Activated naive CD4-positive, alpha-beta T cell treated with anti-CD3 and anti-CD28 coated beads for 36 hours (primary cell): ENCODE results near the gene ACSS3. TPM values are rescaled to one million over a fixed set of nuclear protein-coding genes. Genes with fewer than 3 reads are reported as not detected.

Experiments
- CTCF ChIA-PET: fragments of 350-600 bp; sonication (Branson Sonifier 250); formaldehyde crosslinking; loops from one replicate; lab custom pipeline; 2021; ENCODE audit warnings: antibody characterized with exemption; lab: Charles Lee
- DNase-seq: peaks from one replicate; pipeline ENCODE4 v3.0.0-alpha.2; 2020
- H3K27ac Mint-ChIP-seq: one replicate; pipeline ENCODE4 v1.8.0; 2021; ENCODE audit warnings: mild to moderate bottlenecking, mixed read lengths
- H3K27me3 Mint-ChIP-seq: one replicate; pipeline ENCODE4 v1.8.0; 2021; ENCODE audit warnings: low read depth, mixed read lengths
- H3K36me3 Mint-ChIP-seq: one replicate; pipeline ENCODE4 v1.8.0; 2021; ENCODE audit warnings: low read depth, mixed read lengths
- H3K4me1 Mint-ChIP-seq: one replicate; pipeline ENCODE4 v1.8.0; 2021; ENCODE audit warnings: low read depth, mixed read lengths
- H3K4me3 Mint-ChIP-seq: one replicate; pipeline ENCODE4 v1.8.0; 2021; ENCODE audit warnings: mild to moderate bottlenecking, moderate library complexity, mixed read lengths
- H3K9me3 Mint-ChIP-seq: one replicate; pipeline ENCODE4 v1.8.0; 2021; ENCODE audit warnings: mixed read lengths
- intact Hi-C: fragments of 100-400 bp; cut with micrococcal nuclease; formaldehyde crosslinking; loops from one replicate; pipeline ENCODE4 v1.15.1; 2023
- total RNA-seq, 2 experiments: library from RNA; stranded (reverse); gene quantifications; one replicate each; pipeline ENCODE4 v1.2.3, GENCODE V29; 2021

The ACSS3 gene
- total RNA-seq, 2 experiments from 2014 or later: not detected

- H3K27ac Mint-ChIP-seq: no peak overlapping the region
- peaks cover 4% of the 10 kb centered on the region for H3K9me3 Mint-ChIP-seq
- H3K4me3 Mint-ChIP-seq: no peak overlapping the region
- H3K36me3 Mint-ChIP-seq: no peaks in the 10 kb centered on the region
- peaks cover 20% of the 10 kb centered on the region for H3K27me3 Mint-ChIP-seq
- no peak for DNase-seq
- CTCF ChIA-PET: no interaction called here
- intact Hi-C loops: no loop called here
- H3K4me1 Mint-ChIP-seq: no peaks in the 10 kb centered on the region
Measured at GRCh38 chr12:81081726-81082125, 3.8 kb downstream of the ACSS3 start.

GRCh38 chr12:81083018-81083417 lies 5.1 kb downstream of the ACSS3 start:
- Mint-ChIP-seq H3K27ac (no peak overlapping the region), H3K36me3 (no peaks in the 10 kb centered on the region), H3K4me1 (no peaks in the 10 kb centered on the region), H3K27me3 (peaks cover 10% of the 10 kb centered on the region), H3K9me3 (peaks cover 4% of the 10 kb centered on the region), H3K4me3 (no peak overlapping the region)
- CTCF ChIA-PET: no interaction called here
- no peak for DNase-seq
- intact Hi-C loops: no loop called here

- no peak overlapping the region for H3K4me3 Mint-ChIP-seq
- DNase-seq: no peak
- no peaks in the 10 kb centered on the region for H3K4me1 Mint-ChIP-seq
- intact Hi-C loops: no loop called here
- no peak overlapping the region for H3K27ac Mint-ChIP-seq
- H3K27me3 Mint-ChIP-seq: peaks cover 3% of the 10 kb centered on the region
- no peaks in the 10 kb centered on the region for H3K36me3 Mint-ChIP-seq
- CTCF ChIA-PET: no interaction called here
- H3K9me3 Mint-ChIP-seq: peaks cover 4% of the 10 kb centered on the region
Measured at GRCh38 chr12:81083906-81084513, 6.1 kb downstream of the ACSS3 start.

GRCh38 chr12:81084811-81085350 lies 7.0 kb downstream of the ACSS3 start:
- H3K27me3 Mint-ChIP-seq: no peaks in the 10 kb centered on the region
- H3K4me3 Mint-ChIP-seq: no peak overlapping the region
- CTCF ChIA-PET: interaction anchor here (0.7 kb wide), 1 partner anchor 15 kb away, joined by 3 read pairs; no protein-coding TSS in a partner anchor
- intact Hi-C loops: no loop called here
- no peak for DNase-seq
- H3K4me1 Mint-ChIP-seq: no peaks in the 10 kb centered on the region
- no peak overlapping the region for H3K27ac Mint-ChIP-seq
- peaks cover 4% of the 10 kb centered on the region for H3K9me3 Mint-ChIP-seq
- H3K36me3 Mint-ChIP-seq: no peaks in the 10 kb centered on the region

GRCh38 chr12:81085832-81086231 lies 8.0 kb downstream of the ACSS3 start:
- DNase-seq: no peak
- intact Hi-C loops: no loop called here
- Mint-ChIP-seq H3K27ac (no peak overlapping the region), H3K9me3 (peaks cover 2% of the 10 kb centered on the region), H3K4me1 (no peaks in the 10 kb centered on the region), H3K4me3 (no peak overlapping the region), H3K27me3 (no peaks in the 10 kb centered on the region), H3K36me3 (no peaks in the 10 kb centered on the region)
- CTCF ChIA-PET: no interaction called here

DNA sequence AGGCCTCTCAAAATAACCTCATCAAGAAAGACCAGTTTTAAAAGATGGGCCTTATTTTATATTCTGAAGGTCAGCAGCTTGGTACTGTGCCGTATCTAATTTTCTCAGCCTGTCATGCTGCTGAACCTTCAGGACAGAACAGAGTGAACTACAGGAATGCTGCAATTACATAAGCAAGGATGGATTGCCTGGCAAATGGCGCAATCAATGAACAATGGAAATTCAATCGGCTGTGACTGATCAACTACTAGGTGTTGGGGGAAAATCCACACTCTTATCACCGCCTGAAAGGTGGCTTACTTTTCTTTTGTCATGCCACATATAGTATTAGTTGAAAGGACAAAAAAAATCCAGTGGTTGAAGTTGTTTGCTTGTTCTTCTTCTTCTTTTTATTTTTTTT lies 8.5 kb downstream of the ACSS3 start:
- H3K4me1 Mint-ChIP-seq: no peaks in the 10 kb centered on the region
- H3K9me3 Mint-ChIP-seq: peaks cover 2% of the 10 kb centered on the region
- no peak overlapping the region for H3K27ac Mint-ChIP-seq
- no peaks in the 10 kb centered on the region for H3K36me3 Mint-ChIP-seq
- DNase-seq: no peak
- H3K27me3 Mint-ChIP-seq: no peaks in the 10 kb centered on the region
- CTCF ChIA-PET: interaction anchor here (0.6 kb wide), 1 partner anchor 695 kb away, joined by 3 read pairs; no protein-coding TSS in a partner anchor
- H3K4me3 Mint-ChIP-seq: no peak overlapping the region
- intact Hi-C loops: no loop called here

- Mint-ChIP-seq H3K27ac (no peak overlapping the region), H3K36me3 (no peaks in the 10 kb centered on the region), H3K27me3 (no peaks in the 10 kb centered on the region), H3K4me3 (no peak overlapping the region), H3K9me3 (no peaks in the 10 kb centered on the region), H3K4me1 (no peaks in the 10 kb centered on the region)
- intact Hi-C loops: no loop called here
- CTCF ChIA-PET: interaction anchor here (0.6 kb wide), 1 partner anchor 400 kb away, joined by 3 read pairs; no protein-coding TSS in a partner anchor
- no peak for DNase-seq
Measured at GRCh38 chr12:81088221-81088620, 10.3 kb downstream of the ACSS3 start.

GRCh38 chr12:81089412-81089811 lies 11.5 kb downstream of the ACSS3 start:
- Mint-ChIP-seq H3K27me3 (no peaks in the 10 kb centered on the region), H3K27ac (no peak overlapping the region), H3K9me3 (no peaks in the 10 kb centered on the region), H3K36me3 (no peaks in the 10 kb centered on the region), H3K4me1 (no peaks in the 10 kb centered on the region), H3K4me3 (no peak overlapping the region)
- no peak for DNase-seq
- CTCF ChIA-PET: no interaction called here
- intact Hi-C loops: no loop called here

- CTCF ChIA-PET: no interaction called here
- H3K36me3 Mint-ChIP-seq: no peaks in the 10 kb centered on the region
- H3K27ac Mint-ChIP-seq: no peak overlapping the region
- H3K27me3 Mint-ChIP-seq: no peaks in the 10 kb centered on the region
- H3K9me3 Mint-ChIP-seq: no peaks in the 10 kb centered on the region
- DNase-seq: no peak
- H3K4me3 Mint-ChIP-seq: no peak overlapping the region
- H3K4me1 Mint-ChIP-seq: no peaks in the 10 kb centered on the region
- intact Hi-C loops: no loop called here
Measured at GRCh38 chr12:81092053-81092452, 14.2 kb downstream of the ACSS3 start.

DNA sequence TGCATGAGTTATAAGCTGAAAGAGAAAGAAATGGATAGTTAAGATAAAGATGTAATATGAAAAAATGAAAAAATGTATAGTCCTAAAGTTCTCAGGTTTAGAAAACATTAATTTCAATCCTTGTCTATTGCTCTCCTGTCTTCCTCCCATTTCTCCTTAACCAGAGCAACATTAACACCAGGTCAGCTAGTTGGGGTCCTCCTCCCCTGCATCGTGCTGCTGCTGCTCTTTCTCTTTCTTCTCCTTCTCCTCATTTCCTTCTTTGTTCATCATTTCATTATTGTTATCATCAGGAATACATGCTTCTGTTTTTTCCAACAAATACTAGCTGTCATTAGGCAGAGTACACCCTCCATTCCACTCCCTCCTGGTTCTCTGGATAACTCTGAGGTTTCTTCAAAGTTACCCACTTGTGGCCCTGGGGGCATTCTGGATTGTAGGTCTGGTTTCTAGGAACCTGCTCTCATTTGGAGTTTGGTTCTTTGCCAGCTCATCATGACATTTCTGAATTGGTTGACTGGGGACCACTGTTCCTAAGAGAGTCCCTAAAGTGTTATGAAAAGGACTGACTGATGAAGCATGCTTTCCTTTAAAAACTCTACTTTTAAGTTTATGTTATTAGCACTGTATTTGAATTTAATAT lies 17.0 kb downstream of the ACSS3 start:
- H3K27ac Mint-ChIP-seq: no peak overlapping the region
- no peaks in the 10 kb centered on the region for H3K4me1 Mint-ChIP-seq
- no peaks in the 10 kb centered on the region for H3K9me3 Mint-ChIP-seq
- intact Hi-C loops: no loop called here
- H3K4me3 Mint-ChIP-seq: no peak overlapping the region
- CTCF ChIA-PET: interaction anchor here (0.7 kb wide), 1 partner anchor 125 kb away, joined by 3 read pairs; no protein-coding TSS in a partner anchor
- no peak for DNase-seq
- H3K36me3 Mint-ChIP-seq: no peaks in the 10 kb centered on the region
- H3K27me3 Mint-ChIP-seq: no peaks in the 10 kb centered on the region

DNA sequence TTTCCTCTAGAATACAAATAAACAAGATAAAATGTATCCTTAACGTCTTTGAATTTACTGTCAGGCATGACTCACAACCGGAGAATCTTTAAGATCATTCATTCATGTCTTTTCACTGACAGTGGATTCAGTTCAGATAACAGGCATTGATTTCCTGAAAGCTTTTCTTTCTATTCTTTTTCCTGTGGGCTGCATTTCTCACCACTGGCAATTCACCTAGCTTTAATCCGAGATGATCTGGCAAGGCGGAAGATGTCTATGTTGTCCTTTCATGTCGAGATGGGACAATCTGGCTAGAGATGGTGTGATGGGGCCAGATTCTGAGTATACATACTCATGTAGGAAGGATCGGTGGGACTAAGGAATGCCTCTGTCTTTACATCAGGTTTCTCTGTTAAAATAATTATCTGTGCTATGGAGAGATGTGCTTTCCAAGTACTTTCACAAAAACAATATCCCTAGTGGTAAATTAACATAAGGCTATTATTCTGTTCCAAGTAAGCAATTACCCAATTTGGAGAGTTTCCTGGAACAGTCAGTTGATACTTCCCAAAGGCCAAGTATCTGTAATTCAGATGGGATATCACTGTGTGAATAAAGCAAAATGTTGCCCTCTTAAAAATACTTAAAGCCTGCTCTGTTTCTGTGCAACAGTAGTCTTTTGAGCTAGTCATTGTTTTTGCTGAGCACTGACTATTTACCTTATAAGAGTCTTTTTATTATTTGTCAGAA lies 17.8 kb downstream of the ACSS3 start:
- H3K4me3 Mint-ChIP-seq: no peak overlapping the region
- H3K4me1 Mint-ChIP-seq: no peaks in the 10 kb centered on the region
- CTCF ChIA-PET: no interaction called here
- intact Hi-C loops: no loop called here
- no peaks in the 10 kb centered on the region for H3K27me3 Mint-ChIP-seq
- no peaks in the 10 kb centered on the region for H3K36me3 Mint-ChIP-seq
- no peaks in the 10 kb centered on the region for H3K9me3 Mint-ChIP-seq
- no peak for DNase-seq
- no peak overlapping the region for H3K27ac Mint-ChIP-seq

GRCh38 chr12:81105687-81106086 lies 27.8 kb downstream of the ACSS3 start:
- Mint-ChIP-seq H3K27ac (no peak overlapping the region), H3K9me3 (peaks cover 2% of the 10 kb centered on the region)
- CTCF ChIA-PET: no interaction called here

More at GRCh38 chr12:81105687-81106086, 27.8 kb downstream of the ACSS3 start:
- intact Hi-C loops: no loop called here
- Mint-ChIP-seq H3K4me3 (no peak overlapping the region), H3K36me3 (no peaks in the 10 kb centered on the region), H3K4me1 (no peaks in the 10 kb centered on the region), H3K27me3 (no peaks in the 10 kb centered on the region)
- no peak for DNase-seq
